GM12878 (cell line): Measurements from ENCODE around the gene CHD6. TPM values are rescaled to one million over a fixed set of nuclear protein-coding genes. Genes with fewer than 3 reads are reported as not detected.

ENCODE experiments used
- ATAC-seq: fragments of 200-7000 bp; cut with Tn5 transposase; 3 replicates; pipeline ENCODE4 v1.9.1; 2020; ENCODE audit warnings: mild to moderate bottlenecking, moderate library complexity
- BruUV-seq: library from RNA; stranded (reverse); fragments of 400-500 nt; replicated peaks from 2 replicates; lab custom pipeline; 2021; lab: Mats Ljungman, UMichigan
- CTCF ChIA-PET: fragments of 300-600 bp; sonication (Branson Sonifier 250); formaldehyde crosslinking; extraction: SDS; loops from one replicate; lab custom pipeline; 2021; ENCODE audit warnings: inconsistent platforms; lab: Yijun Ruan, JAX
- POLR2A ChIA-PET: fragments of 350-600 bp; formaldehyde crosslinking; extraction: SDS; loops from one replicate; lab custom pipeline; 2021; ENCODE audit warnings: inconsistent platforms; lab: Charles Lee
- RAD21 ChIA-PET: fragments of 300-600 bp; sonication (Branson Sonifier 250); formaldehyde crosslinking; loops from one replicate; lab custom pipeline; 2023; ENCODE audit warnings: antibody characterized with exemption; ENCODE audit not compliant: unreplicated experiment; lab: Charles Lee
- SMC1A ChIA-PET: fragments of 300-600 bp; sonication (Branson Sonifier 250); formaldehyde crosslinking; loops from one replicate; lab custom pipeline; 2023; ENCODE audit not compliant: unreplicated experiment, uncharacterized antibody; lab: Charles Lee
- DNase-seq: peaks from one replicate; pipeline ENCODE4 v3.0.0-alpha.2; 2011; ENCODE audit warnings: low read depth, low spot score
- FAIRE-seq: peaks from 3 replicates; lab custom pipeline; 2011; peaks lifted over from hg19 to GRCh38; lab: Jason Lieb, UNC
- H2AFZ ChIP-seq: 2 replicates; pipeline ENCODE4 v1.6.0; 2011; ENCODE audit warnings: low read depth, low read length, control low read depth; ENCODE audit not compliant: control insufficient read depth
- H3K27ac ChIP-seq: 2 replicates; pipeline ENCODE4 v1.5.1; 2011; ENCODE audit warnings: control low read depth; ENCODE audit not compliant: control insufficient read depth, insufficient read depth
- H3K27me3 ChIP-seq, 2 experiments: replicated peaks in 1 of 2; 2 replicates each; pipeline versions ENCODE4 v1.6.0 to v1.6.1; 2011; ENCODE audit warnings: low read length in 1 of 2; ENCODE audit not compliant: control insufficient read depth in 2 of 2, insufficient read depth in 2 of 2
- H3K36me3 ChIP-seq, 2 experiments: 2 replicates each; pipeline ENCODE4 v1.5.1; 2011; ENCODE audit warnings: low read length in 1 of 2; ENCODE audit not compliant: control insufficient read depth in 2 of 2, insufficient read depth in 2 of 2
- H3K4me1 ChIP-seq: 2 replicates; pipeline ENCODE4 v1.6.1; 2011; ENCODE audit warnings: mild to moderate bottlenecking, low read length, moderate library complexity, mixed read lengths; ENCODE audit not compliant: control insufficient read depth, insufficient read depth
- H3K4me2 ChIP-seq: 2 replicates; pipeline ENCODE4 v1.6.0; 2011; ENCODE audit warnings: control low read depth; ENCODE audit not compliant: control insufficient read depth, insufficient read depth
- H3K4me3 ChIP-seq: fragments of 200-600 bp; sonication (generic); 2 replicates; pipeline ENCODE4 v1.5.1; 2016
- H3K79me2 ChIP-seq: 2 replicates; pipeline ENCODE4 v1.6.0; 2011; ENCODE audit warnings: low read length; ENCODE audit not compliant: control insufficient read depth, insufficient read depth
- H3K9ac ChIP-seq: 2 replicates; pipeline ENCODE4 v1.8.0; 2011; ENCODE audit warnings: low read length, control low read depth, mixed read lengths; ENCODE audit not compliant: control insufficient read depth, insufficient read depth
- H3K9me3 ChIP-seq: replicated peaks from 3 replicates; pipeline ENCODE4 v1.5.1; 2011; ENCODE audit warnings: mild to moderate bottlenecking, low read length; ENCODE audit not compliant: control insufficient read depth, insufficient read depth
- H4K20me1 ChIP-seq: 2 replicates; pipeline ENCODE4 v1.6.0; 2011; ENCODE audit not compliant: control insufficient read depth, insufficient read depth
- BMI1 ChIP-seq: fragments of 450-650 bp; IDR thresholded peaks from 2 replicates; pipeline ENCODE4 v1.6.1; 2016; ENCODE audit warnings: mild to moderate bottlenecking, moderate library complexity, borderline replicate concordance
- POLR2AphosphoS5 ChIP-seq: IDR thresholded peaks from 2 replicates; pipeline ENCODE4 v1.6.1; 2011; ENCODE audit warnings: mild to moderate bottlenecking, low read length, inconsistent platforms
- RELA ChIP-seq: fragments of 450-650 bp; IDR thresholded peaks from 2 replicates; pipeline ENCODE4 v1.8.0; 2014; ENCODE audit warnings: borderline replicate concordance; ENCODE audit not compliant: partially characterized antibody
- SRF ChIP-seq, 2 experiments: IDR thresholded peaks; 2 replicates each; pipeline ENCODE4 v1.6.1; 2011; ENCODE audit warnings: low read depth in 2 of 2, low read length in 2 of 2, mild to moderate bottlenecking in 1 of 2, moderate library complexity in 1 of 2
- ZSCAN29 ChIP-seq: fragments of 450-650 bp; IDR thresholded peaks from 2 replicates; pipeline ENCODE4 v1.6.1; 2017; ENCODE audit warnings: mild to moderate bottlenecking, moderate library complexity
- ZZZ3 ChIP-seq: IDR thresholded peaks from 2 replicates; pipeline ENCODE4 v1.6.1; 2011; ENCODE audit warnings: low read depth; ENCODE audit not compliant: control insufficient read depth, insufficient read length
- WGBS: methylation state at CpG from one replicate; pipeline ENCODE4 v1.1.6; 2016; ENCODE audit warnings: low lambda C conversion rate; ENCODE audit not compliant: insufficient replicate concordance, insufficient coverage; ENCODE audit errors: missing lambda C conversion rate; 5-methylcytosine and 5-hydroxymethylcytosine counted together
- in situ Hi-C: fragments of 300-500 bp; cut with MboI; formaldehyde crosslinking; loops from 9 replicates; pipeline ENCODE4 v1.14.3; 2018; ENCODE audit warnings: mixed read lengths
- intact Hi-C: fragments of 100-400 bp; cut with micrococcal nuclease; formaldehyde crosslinking; loops from one replicate; pipeline ENCODE4 v1.14.2; 2022; ENCODE audit not compliant: unreplicated experiment
- polyA plus RNA-seq, 11 experiments: library from polyadenylated mRNA; depleted of rRNA in 4 of 11; unstranded in 6 of 11; stranded (reverse) in 5 of 11; fragments of >200 nt; fragmentation: Nextera tagmentation in 4 of 11; fragmentation: Illumina TruSeq in 1 of 11; extraction: Ambion mirVana in 4 of 11; extraction: Trizol in 1 of 11; gene quantifications; 1 replicate in 1 of 11; 2 replicates in 10 of 11; pipeline versions ENCODE4 v1.2.1 to v1.2.3, GENCODE V29; 2011 to 2016; ENCODE audit warnings: inconsistent platforms in 2 of 11, missing spikeins in 2 of 11, low read depth in 1 of 11
- total RNA-seq, 4 experiments: library from RNA; depleted of rRNA in 3 of 4; stranded (reverse); fragments of >200 nt in 3 of 4; fragmentation: Illumina TruSeq in 1 of 4; extraction: Trizol in 1 of 4; gene quantifications; 2 replicates each; pipeline versions ENCODE4 v1.2.1 to v1.2.3, GENCODE V29; 2013 to 2021

CHD6 gene
- total and polyA plus RNA-seq, 10 of the 15 experiments (the other 5 are each of a cell fraction or from before 2014, with no cell fraction given): 4.3 to 25.5 (median 17.1) TPM

GRCh38 chr20:41639630-41640029, 21.5 kb upstream of the CHD6 start:
- Histone ChIP-seq H3K27ac (no peak overlapping the region), H4K20me1 (no peaks in the 10 kb centered on the region), H3K36me3 (no peaks in the 10 kb centered on the region), H3K4me2 (no peak overlapping the region), H3K9ac (no peak overlapping the region), H3K9me3 (no peaks in the 10 kb centered on the region), H3K4me1 (no peaks in the 10 kb centered on the region; the same call in 1 of the 2 replicates), H3K4me3 (no peak overlapping the region), H2AFZ (no peak overlapping the region), H3K79me2 (no peaks in the 10 kb centered on the region), H3K27me3 (peaks cover 0 to 2% of the 10 kb centered on the region in 2 experiments; a peak in 1 of 4 replicates)
- ChIA-PET RAD21 (no interaction called here), POLR2A (no interaction called here), CTCF (interaction anchor here (0.7 kb wide), 1 partner anchor 28 kb away, joined by 3 read pairs; no protein-coding TSS in a partner anchor), SMC1A (interaction anchor here (0.9 to 1.0 kb wide), 2 partner anchors 11 to 24 kb away, joined by 3 to 4 read pairs; no protein-coding TSS in a partner anchor)
- TF ChIP-seq ZSCAN29: no peak
- TF ChIP-seq SRF (IDR thresholded peaks at IDR 0.05; ENCODE audit: low read depth in 2 of 2, low read length in 2 of 2): no peak
- TF ChIP-seq ZZZ3: no peak
- no peak for TF ChIP-seq BMI1
- no peak for DNase-seq
- no peak for FAIRE-seq
- WGBS: 44% methylated on average over 2 of the region's 2 CpGs
- in situ Hi-C loops (no loop called here), intact Hi-C loops (no loop called here)
- no TSS peak for BruUV-seq
- no peak for ATAC-seq

- FAIRE-seq (no peak), ATAC-seq (no peak), DNase-seq (no peak)
- ChIA-PET SMC1A (interaction anchor here (0.7 kb wide), 1 partner anchor 127 kb away, joined by 3 read pairs; no protein-coding TSS in a partner anchor), RAD21 (no interaction called here), POLR2A (no interaction called here), CTCF (no interaction called here)
- in situ Hi-C loops (no loop called here), intact Hi-C loops (no loop called here)
- BruUV-seq: no TSS peak
- no peak overlapping the region for H3K27ac ChIP-seq
- no peaks in the 10 kb centered on the region for H4K20me1 ChIP-seq
- H3K4me1 ChIP-seq: no peaks in the 10 kb centered on the region; the same call in 1 of the 2 replicates
- WGBS: 90% methylated on average over 1 of the region's 1 CpG
- no peaks in the 10 kb centered on the region for H3K36me3 ChIP-seq
- peaks cover 0 to 2% of the 10 kb centered on the region in 2 experiments; a peak in 1 of 4 replicates for H3K27me3 ChIP-seq
- TF ChIP-seq POLR2AphosphoS5 (no peak), RELA (no peak)
- H3K9ac ChIP-seq: no peak overlapping the region
- H3K4me3 ChIP-seq: no peak overlapping the region
- H3K79me2 ChIP-seq: no peaks in the 10 kb centered on the region
- no peak overlapping the region for H2AFZ ChIP-seq
- no peaks in the 10 kb centered on the region for H3K9me3 ChIP-seq
- H3K4me2 ChIP-seq: no peak overlapping the region
Measured at GRCh38 chr20:41638456-41638855, 20.3 kb upstream of the CHD6 start.
